ENCODE results near the gene OTOP3.
"Not testable (repeated sequence)": the region's sequence is repeated elsewhere in the genome, so short reads cannot be mapped to it uniquely, and the experiment has no call there.

The OTOP3 gene

GRCh38 chr17:74935585-74936469 is at the start of gene OTOP3:
OTOP3 (plus strand) TSS chr17:74935898; CDS start chr17:74935922, 24 bp downstream.
- DNase-seq (ENCODE audit: extremely low read depth in 1 of 2, low read depth in 1 of 2): no peak

GRCh38 chr17:74888469-74888868 is 47.2 kb upstream of the OTOP3 start:
- DNase-seq (ENCODE audit: extremely low read depth in 1 of 2, low read depth in 1 of 2): no peak

GRCh38 chr17:74890554-74890953 is 45.1 kb upstream of the OTOP3 start:
- DNase-seq (ENCODE audit: extremely low read depth in 1 of 2, low read depth in 1 of 2): no peak

GRCh38 chr17:74892013-74892841 is 43.5 kb upstream of the OTOP3 start:
- no peak for DNase-seq (ENCODE audit: extremely low read depth in 1 of 2, low read depth in 1 of 2)

GRCh38 chr17:74892974-74893911 is 42.5 kb upstream of the OTOP3 start, which contains the start of gene FADS6:
FADS6 (minus strand) TSS chr17:74893633; CDS start chr17:74893595, 38 bp downstream.
- DNase-seq (ENCODE audit: extremely low read depth in 1 of 2, low read depth in 1 of 2): no peak

GRCh38 chr17:74893936-74894671 is 41.6 kb upstream of the OTOP3 start:
- DNase-seq (ENCODE audit: extremely low read depth in 1 of 2, low read depth in 1 of 2): no peak

- no peak for DNase-seq (ENCODE audit: extremely low read depth in 1 of 2, low read depth in 1 of 2)
These were observed 37.2 kb upstream of the OTOP3 start for GRCh38 chr17:74898376-74898946.

- no peak for DNase-seq (ENCODE audit: extremely low read depth in 1 of 2, low read depth in 1 of 2)
These were observed 35.5 kb upstream of the OTOP3 start for GRCh38 chr17:74900208-74900607.

GRCh38 chr17:74901353-74902135 is 34.2 kb upstream of the OTOP3 start:
- DNase-seq (ENCODE audit: extremely low read depth in 1 of 2, low read depth in 1 of 2): no peak

- DNase-seq (ENCODE audit: extremely low read depth in 1 of 2, low read depth in 1 of 2): no peak
These were observed 32.7 kb upstream of the OTOP3 start for GRCh38 chr17:74903034-74903433.

GRCh38 chr17:74903671-74904070 is 32.0 kb upstream of the OTOP3 start:
- DNase-seq (ENCODE audit: extremely low read depth in 1 of 2, low read depth in 1 of 2): no peak

- DNase-seq (ENCODE audit: extremely low read depth in 1 of 2, low read depth in 1 of 2): no peak
These were observed 30.9 kb upstream of the OTOP3 start for GRCh38 chr17:74904687-74905409.

GRCh38 chr17:74906214-74906793 is 29.4 kb upstream of the OTOP3 start:
- DNase-seq (ENCODE audit: extremely low read depth in 1 of 2, low read depth in 1 of 2): not testable (repeated sequence)

GRCh38 chr17:74907012-74907411 is 28.7 kb upstream of the OTOP3 start:
- DNase-seq (ENCODE audit: extremely low read depth in 1 of 2, low read depth in 1 of 2): no peak

- not testable (repeated sequence) for DNase-seq (ENCODE audit: extremely low read depth in 1 of 2, low read depth in 1 of 2)
These were observed 26.6 kb upstream of the OTOP3 start for GRCh38 chr17:74909097-74909496.

- not testable (repeated sequence) for DNase-seq (ENCODE audit: extremely low read depth in 1 of 2, low read depth in 1 of 2)
These were observed 24.3 kb upstream of the OTOP3 start for GRCh38 chr17:74911423-74911822.

GRCh38 chr17:74916136-74916850 is 19.4 kb upstream of the OTOP3 start:
- no peak for DNase-seq (ENCODE audit: extremely low read depth in 1 of 2, low read depth in 1 of 2)

All from stimulated activated CD8-positive, alpha-beta memory T cell treated with anti-CD3 and anti-CD28 coated beads, Interleukin-7, amount 100 ng/mL, for 48 hours (primary cell).